ENCODE results near the gene R3HDML. TPM values are rescaled to one million over a fixed set of nuclear protein-coding genes. Genes with fewer than 3 reads are reported as not detected.
A peak's percentile ranks its signal among the peaks of the same experiment; 100 is the strongest.

The R3HDML gene
- total and polyA plus RNA-seq, 9 of the 15 experiments (the other 6 are each of a cell fraction or from before 2014, with no cell fraction given), result not detected

DNA sequence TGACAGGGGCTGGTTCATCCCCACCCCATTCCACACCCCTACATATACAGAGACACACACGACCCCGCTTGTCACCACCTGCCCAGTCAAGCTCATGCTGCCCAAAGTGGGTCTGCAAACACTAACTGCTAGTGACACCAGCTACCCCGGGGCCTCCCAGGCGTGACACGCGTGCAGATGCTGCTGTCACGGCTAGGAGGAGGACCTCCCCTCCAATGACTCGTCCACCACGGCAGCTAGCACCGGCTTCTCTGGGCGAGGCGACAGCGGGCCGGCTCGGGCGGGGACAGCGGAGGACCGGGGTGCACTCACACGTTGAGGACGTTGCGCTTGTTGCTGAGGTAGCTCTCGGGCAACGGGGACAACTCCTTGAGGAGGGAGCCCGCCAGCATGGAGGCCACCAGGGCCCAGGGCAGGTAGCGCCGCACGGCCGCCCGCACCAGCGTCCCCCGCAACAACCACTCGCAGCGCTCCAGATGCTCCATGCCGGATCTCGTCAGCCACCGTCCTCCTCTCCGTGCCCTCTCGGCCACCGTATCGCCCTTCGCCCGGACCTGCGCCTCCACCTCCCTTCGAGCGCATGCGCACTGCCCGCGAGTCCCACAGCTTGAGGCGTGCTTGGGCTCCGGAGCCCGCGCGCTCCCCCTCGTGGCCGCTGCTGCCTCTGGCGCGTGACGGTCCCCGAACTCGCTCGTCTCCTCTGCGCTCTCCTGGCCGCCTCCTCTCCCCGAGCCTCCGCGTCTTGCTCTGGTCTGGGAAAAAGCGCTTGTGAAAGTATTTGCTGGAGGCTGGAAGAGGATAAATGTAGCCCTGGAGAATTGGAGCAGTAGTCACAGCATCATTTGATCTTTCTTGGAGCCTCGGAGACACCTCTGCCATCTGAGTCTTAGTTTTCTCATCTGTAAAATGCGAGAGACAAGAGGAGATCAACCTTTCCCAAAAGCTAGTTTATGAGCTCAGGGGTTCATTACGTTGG, 25.9 kb upstream of the R3HDML start, which contains the start of gene FITM2 (continued):
- TF ChIP-seq, protein P1, sequence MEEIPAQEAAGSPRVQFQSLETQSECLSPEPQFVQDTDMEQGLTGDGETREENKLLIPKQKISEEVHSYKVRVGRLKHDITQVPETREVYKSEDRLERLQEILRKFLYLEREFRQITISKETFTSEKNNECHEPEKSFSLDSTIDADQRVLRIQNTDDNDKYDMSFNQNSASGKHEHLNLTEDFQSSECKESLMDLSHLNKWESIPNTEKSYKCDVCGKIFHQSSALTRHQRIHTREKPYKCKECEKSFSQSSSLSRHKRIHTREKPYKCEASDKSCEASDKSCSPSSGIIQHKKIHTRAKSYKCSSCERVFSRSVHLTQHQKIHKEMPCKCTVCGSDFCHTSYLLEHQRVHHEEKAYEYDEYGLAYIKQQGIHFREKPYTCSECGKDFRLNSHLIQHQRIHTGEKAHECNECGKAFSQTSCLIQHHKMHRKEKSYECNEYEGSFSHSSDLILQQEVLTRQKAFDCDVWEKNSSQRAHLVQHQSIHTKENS (CRISPR knock-in tag; IDR thresholded peaks at IDR 0.05), result no peak
- TF ChIP-seq NEUROD1 (IDR thresholded peaks at IDR 0.05; ENCODE audit: borderline replicate concordance, low read depth, low read length, partially characterized antibody) (peak; percentile 45), IFI16 (CRISPR knock-in tag; IDR thresholded peaks at IDR 0.05) (no peak), GTF2E2 (tag; IDR thresholded peaks at IDR 0.05) (no peak), ZNF668 (CRISPR knock-in tag; IDR thresholded peaks at IDR 0.05) (no peak), HNRNPLL (IDR thresholded peaks at IDR 0.05; ENCODE audit: low read depth, low read length, poor library complexity, severe bottlenecking) (peak; percentile 63), CEBPG (CRISPR knock-in tag; IDR thresholded peaks at IDR 0.05) (no peak; the same call in 1 of the 2 replicates), CEBPG (tag; conservative IDR thresholded peaks at IDR 0.05 in 1 of 2, IDR thresholded peaks at IDR 0.05 in 1 of 2) (no peak), NFYB (IDR thresholded peaks at IDR 0.05; ENCODE audit: extremely low read depth, insufficient read length) (no peak), ZNF239 (CRISPR knock-in tag; IDR thresholded peaks at IDR 0.05) (no peak), NCOR1 (IDR thresholded peaks at IDR 0.05) (no peak)
- TF ChIP-seq, protein P2, sequence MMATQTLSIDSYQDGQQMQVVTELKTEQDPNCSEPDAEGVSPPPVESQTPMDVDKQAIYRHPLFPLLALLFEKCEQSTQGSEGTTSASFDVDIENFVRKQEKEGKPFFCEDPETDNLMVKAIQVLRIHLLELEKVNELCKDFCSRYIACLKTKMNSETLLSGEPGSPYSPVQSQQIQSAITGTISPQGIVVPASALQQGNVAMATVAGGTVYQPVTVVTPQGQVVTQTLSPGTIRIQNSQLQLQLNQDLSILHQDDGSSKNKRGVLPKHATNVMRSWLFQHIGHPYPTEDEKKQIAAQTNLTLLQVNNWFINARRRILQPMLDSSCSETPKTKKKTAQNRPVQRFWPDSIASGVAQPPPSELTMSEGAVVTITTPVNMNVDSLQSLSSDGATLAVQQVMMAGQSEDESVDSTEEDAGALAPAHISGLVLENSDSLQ (IDR thresholded peaks at IDR 0.05), result no peak
- TF ChIP-seq, protein P3, sequence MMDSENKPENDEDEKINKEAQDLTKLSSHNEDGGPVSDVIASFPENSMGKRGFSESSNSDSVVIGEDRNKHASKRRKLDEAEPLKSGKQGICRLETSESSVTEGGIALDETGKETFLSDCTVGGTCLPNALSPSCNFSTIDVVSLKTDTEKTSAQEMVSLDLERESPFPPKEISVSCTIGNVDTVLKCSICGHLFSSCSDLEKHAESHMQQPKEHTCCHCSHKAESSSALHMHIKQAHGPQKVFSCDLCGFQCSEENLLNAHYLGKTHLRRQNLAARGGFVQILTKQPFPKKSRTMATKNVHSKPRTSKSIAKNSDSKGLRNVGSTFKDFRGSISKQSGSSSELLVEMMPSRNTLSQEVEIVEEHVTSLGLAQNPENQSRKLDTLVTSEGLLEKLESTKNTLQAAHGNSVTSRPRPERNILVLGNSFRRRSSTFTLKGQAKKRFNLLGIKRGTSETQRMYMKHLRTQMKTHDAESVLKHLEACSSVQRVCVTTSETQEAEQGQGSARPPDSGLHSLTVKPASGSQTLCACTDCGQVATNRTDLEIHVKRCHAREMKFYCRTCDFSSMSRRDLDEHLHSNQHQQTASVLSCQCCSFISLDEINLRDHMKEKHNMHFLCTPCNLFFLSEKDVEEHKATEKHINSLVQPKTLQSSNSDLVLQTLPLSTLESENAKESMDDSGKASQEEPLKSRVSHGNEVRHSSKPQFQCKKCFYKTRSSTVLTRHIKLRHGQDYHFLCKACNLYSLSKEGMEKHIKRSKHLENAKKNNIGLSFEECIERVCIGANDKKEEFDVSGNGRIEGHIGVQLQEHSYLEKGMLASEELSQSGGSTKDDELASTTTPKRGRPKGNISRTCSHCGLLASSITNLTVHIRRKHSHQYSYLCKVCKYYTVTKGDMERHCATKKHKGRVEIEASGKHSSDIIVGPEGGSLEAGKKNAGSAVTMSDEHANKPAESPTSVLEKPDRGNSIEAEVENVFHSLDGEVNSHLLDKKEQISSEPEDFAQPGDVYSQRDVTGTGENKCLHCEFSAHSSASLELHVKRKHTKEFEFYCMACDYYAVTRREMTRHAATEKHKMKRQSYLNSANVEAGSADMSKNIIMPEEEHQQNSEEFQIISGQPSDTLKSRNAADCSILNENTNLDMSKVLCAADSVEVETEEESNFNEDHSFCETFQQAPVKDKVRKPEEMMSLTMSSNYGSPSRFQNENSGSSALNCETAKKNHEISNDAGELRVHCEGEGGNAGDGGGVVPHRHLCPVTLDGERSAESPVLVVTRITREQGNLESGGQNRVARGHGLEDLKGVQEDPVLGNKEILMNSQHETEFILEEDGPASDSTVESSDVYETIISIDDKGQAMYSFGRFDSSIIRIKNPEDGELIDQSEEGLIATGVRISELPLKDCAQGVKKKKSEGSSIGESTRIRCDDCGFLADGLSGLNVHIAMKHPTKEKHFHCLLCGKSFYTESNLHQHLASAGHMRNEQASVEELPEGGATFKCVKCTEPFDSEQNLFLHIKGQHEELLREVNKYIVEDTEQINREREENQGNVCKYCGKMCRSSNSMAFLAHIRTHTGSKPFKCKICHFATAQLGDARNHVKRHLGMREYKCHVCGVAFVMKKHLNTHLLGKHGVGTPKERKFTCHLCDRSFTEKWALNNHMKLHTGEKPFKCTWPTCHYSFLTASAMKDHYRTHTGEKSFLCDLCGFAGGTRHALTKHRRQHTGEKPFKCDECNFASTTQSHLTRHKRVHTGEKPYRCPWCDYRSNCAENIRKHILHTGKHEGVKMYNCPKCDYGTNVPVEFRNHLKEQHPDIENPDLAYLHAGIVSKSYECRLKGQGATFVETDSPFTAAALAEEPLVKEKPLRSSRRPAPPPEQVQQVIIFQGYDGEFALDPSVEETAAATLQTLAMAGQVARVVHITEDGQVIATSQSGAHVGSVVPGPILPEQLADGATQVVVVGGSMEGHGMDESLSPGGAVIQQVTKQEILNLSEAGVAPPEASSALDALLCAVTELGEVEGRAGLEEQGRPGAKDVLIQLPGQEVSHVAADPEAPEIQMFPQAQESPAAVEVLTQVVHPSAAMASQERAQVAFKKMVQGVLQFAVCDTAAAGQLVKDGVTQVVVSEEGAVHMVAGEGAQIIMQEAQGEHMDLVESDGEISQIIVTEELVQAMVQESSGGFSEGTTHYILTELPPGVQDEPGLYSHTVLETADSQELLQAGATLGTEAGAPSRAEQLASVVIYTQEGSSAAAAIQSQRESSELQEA (IDR thresholded peaks at IDR 0.05; ENCODE audit: low read depth), result peak; percentile 98

Measured in K562 (cell line).